Measurements from ENCODE around the gene ARHGEF16.

DNA sequence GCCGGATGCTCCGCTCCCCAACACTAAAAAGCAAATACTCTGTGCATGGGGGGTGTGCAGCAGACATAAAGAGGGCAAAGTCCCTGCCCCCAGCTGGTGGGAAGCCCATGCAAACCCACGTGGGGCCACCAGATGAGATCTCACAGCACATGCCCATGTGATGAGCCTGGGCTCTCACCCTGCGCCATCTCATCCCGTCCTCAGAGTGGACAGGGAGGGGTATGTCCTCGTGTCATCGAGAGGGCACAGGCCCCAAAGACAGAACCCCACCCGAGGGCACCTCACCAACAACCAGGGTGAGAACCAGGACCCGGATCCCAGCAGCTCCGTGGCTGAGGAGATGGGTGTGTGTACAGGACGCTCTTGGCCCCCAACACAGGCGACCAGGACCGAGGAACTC lies 25.1 kb upstream of the ARHGEF16 start:
- TF ChIP-seq ZBTB7A (IDR thresholded peaks at IDR 0.05; ENCODE audit: low read depth) (no peak), TAF1 (IDR thresholded peaks at IDR 0.05; ENCODE audit: low read depth) (no peak), CREB1 (IDR thresholded peaks at IDR 0.05; ENCODE audit: low read depth) (no peak), REST (IDR thresholded peaks at IDR 0.05; ENCODE audit: low read depth) (no peak), CEBPB (IDR thresholded peaks at IDR 0.05) (no peak), NFIC (IDR thresholded peaks at IDR 0.05) (no peak), MAX (IDR thresholded peaks at IDR 0.05) (no peak), RAD21 (IDR thresholded peaks at IDR 0.05; ENCODE audit: low read depth) (no peak), EP300 (IDR thresholded peaks at IDR 0.05; ENCODE audit: borderline replicate concordance) (no peak), EGR1 (IDR thresholded peaks at IDR 0.05) (no peak), YY1 (IDR thresholded peaks at IDR 0.05; ENCODE audit: low read depth) (no peak), TCF12 (IDR thresholded peaks at IDR 0.05; ENCODE audit: low read depth) (no peak)

Measured in Ishikawa (cell line).